ENCODE results near the gene GIMAP4.
"Not testable (repeated sequence)": the region's sequence is repeated elsewhere in the genome, so short reads cannot be mapped to it uniquely, and the experiment has no call there.

GIMAP4 gene

GRCh38 chr7:150610233-150610632, 43.0 kb downstream of the GIMAP4 start:
- Mint-ChIP-seq H3K27me3 (ENCODE audit: low read depth, poor library complexity) (peaks cover 12% of the 10 kb centered on the region), H3K36me3 (ENCODE audit: low read depth) (no peaks in the 10 kb centered on the region), H3K4me1 (no peaks in the 10 kb centered on the region), H3K27ac (no peak overlapping the region), H3K9me3 (peaks cover 32% of the 10 kb centered on the region), H3K4me3 (no peak overlapping the region)
- TF ChIP-seq, protein P1, sequence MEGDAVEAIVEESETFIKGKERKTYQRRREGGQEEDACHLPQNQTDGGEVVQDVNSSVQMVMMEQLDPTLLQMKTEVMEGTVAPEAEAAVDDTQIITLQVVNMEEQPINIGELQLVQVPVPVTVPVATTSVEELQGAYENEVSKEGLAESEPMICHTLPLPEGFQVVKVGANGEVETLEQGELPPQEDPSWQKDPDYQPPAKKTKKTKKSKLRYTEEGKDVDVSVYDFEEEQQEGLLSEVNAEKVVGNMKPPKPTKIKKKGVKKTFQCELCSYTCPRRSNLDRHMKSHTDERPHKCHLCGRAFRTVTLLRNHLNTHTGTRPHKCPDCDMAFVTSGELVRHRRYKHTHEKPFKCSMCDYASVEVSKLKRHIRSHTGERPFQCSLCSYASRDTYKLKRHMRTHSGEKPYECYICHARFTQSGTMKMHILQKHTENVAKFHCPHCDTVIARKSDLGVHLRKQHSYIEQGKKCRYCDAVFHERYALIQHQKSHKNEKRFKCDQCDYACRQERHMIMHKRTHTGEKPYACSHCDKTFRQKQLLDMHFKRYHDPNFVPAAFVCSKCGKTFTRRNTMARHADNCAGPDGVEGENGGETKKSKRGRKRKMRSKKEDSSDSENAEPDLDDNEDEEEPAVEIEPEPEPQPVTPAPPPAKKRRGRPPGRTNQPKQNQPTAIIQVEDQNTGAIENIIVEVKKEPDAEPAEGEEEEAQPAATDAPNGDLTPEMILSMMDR (IDR thresholded peaks at IDR 0.05): no peak
- no peak for DNase-seq

- no peaks in the 10 kb centered on the region for H3K36me3 Mint-ChIP-seq (ENCODE audit: low read depth)
- DNase-seq: no peak
- H3K27me3 Mint-ChIP-seq (ENCODE audit: low read depth, poor library complexity): peaks cover 8% of the 10 kb centered on the region
These were observed 45.7 kb downstream of the GIMAP4 start for GRCh38 chr7:150612925-150613324.

GRCh38 chr7:150613880-150614279, 46.7 kb downstream of the GIMAP4 start:
- Mint-ChIP-seq H3K36me3 (ENCODE audit: low read depth) (no peaks in the 10 kb centered on the region), H3K4me1 (no peaks in the 10 kb centered on the region), H3K9me3 (peaks cover 18% of the 10 kb centered on the region), H3K27me3 (ENCODE audit: low read depth, poor library complexity) (peaks cover 8% of the 10 kb centered on the region), H3K27ac (no peak overlapping the region), H3K4me3 (no peak overlapping the region)
- TF ChIP-seq, protein P1 (IDR thresholded peaks at IDR 0.05): no peak
- DNase-seq: no peak

More at GRCh38 chr7:150612925-150613324, 45.7 kb downstream of the GIMAP4 start:
- TF ChIP-seq, protein P1 (IDR thresholded peaks at IDR 0.05): no peak
- Mint-ChIP-seq H3K27ac (no peak overlapping the region), H3K4me3 (no peak overlapping the region), H3K9me3 (peaks cover 18% of the 10 kb centered on the region), H3K4me1 (no peaks in the 10 kb centered on the region)

GRCh38 chr7:150614426-150614825, 47.2 kb downstream of the GIMAP4 start:
- not testable (repeated sequence) for H3K27ac Mint-ChIP-seq; DNase-seq; H3K27me3 Mint-ChIP-seq (ENCODE audit: low read depth, poor library complexity); H3K4me3 Mint-ChIP-seq; H3K36me3 Mint-ChIP-seq (ENCODE audit: low read depth); H3K4me1 Mint-ChIP-seq
- peaks cover 18% of the 10 kb centered on the region for H3K9me3 Mint-ChIP-seq

GRCh38 chr7:150615221-150615755, 48.1 kb downstream of the GIMAP4 start:
- H3K4me1 Mint-ChIP-seq; DNase-seq; H3K4me3 Mint-ChIP-seq; H3K27me3 Mint-ChIP-seq (ENCODE audit: low read depth, poor library complexity); H3K36me3 Mint-ChIP-seq (ENCODE audit: low read depth): not testable (repeated sequence)
- Mint-ChIP-seq H3K27ac (peak overlapping the region; percentile 43), H3K9me3 (peaks cover 18% of the 10 kb centered on the region)

- peaks cover 4% of the 10 kb centered on the region for H3K27me3 Mint-ChIP-seq (ENCODE audit: low read depth, poor library complexity)
- H3K4me1 Mint-ChIP-seq: no peaks in the 10 kb centered on the region
- TF ChIP-seq, protein P1 (IDR thresholded peaks at IDR 0.05): no peak
- peaks cover 9% of the 10 kb centered on the region for H3K9me3 Mint-ChIP-seq
- no peak overlapping the region for H3K27ac Mint-ChIP-seq
- no peak for DNase-seq
- no peaks in the 10 kb centered on the region for H3K36me3 Mint-ChIP-seq (ENCODE audit: low read depth)
- no peak overlapping the region for H3K4me3 Mint-ChIP-seq
These were observed 52.9 kb downstream of the GIMAP4 start for GRCh38 chr7:150620061-150620460.

DNA sequence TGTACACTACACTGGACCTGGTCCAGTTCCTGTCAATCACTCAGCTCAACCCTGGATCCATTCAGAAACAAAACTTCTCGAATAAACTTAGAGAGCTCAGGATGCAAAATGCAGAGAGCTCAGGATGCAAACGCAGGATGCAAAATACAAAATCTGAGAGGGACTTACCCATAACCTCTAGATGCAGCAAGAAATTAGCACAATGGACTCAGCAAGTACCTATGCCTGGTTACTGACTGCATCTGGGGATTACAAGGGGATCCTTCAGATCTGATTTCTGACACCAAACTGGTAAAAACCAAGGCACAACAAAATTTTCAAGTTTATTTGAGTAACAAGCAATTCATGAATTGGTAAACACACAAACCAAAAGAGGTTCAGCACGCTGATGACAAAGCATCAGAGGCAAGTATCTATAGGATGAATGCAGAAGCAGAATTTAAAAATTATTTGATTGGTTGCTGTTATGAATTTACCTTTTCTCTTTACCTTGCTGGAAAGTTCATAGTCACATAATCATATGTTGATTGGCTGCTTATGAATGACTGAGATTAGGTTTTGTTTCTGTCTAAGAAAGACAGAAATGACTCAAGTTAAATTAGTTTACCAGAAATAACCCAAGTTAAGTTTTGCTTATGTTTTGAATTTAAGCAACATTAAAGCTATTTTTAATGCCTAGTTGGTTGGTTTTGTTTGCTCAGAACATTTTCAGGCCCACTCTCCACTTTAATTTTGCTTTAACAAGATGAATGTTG, 53.6 kb downstream of the GIMAP4 start:
- Mint-ChIP-seq H3K27me3 (ENCODE audit: low read depth, poor library complexity) (peaks cover 4% of the 10 kb centered on the region), H3K4me1 (no peaks in the 10 kb centered on the region), H3K36me3 (ENCODE audit: low read depth) (no peaks in the 10 kb centered on the region), H3K4me3 (no peak overlapping the region), H3K27ac (no peak overlapping the region), H3K9me3 (peaks cover 9% of the 10 kb centered on the region)
- TF ChIP-seq, protein P1 (IDR thresholded peaks at IDR 0.05): no peak
- no peak for DNase-seq
